B cell (primary cell): ENCODE results near the gene SPINT4. TPM values are rescaled to one million over a fixed set of nuclear protein-coding genes. Genes with fewer than 3 reads are reported as not detected.
A peak's percentile ranks its signal among the peaks of the same experiment; 100 is the strongest.
"Not testable (repeated sequence)": the region's sequence is repeated elsewhere in the genome, so short reads cannot be mapped to it uniquely, and the experiment has no call there.

ENCODE experiments used
- ATAC-seq: fragments of 200-7000 bp; cut with Tn5 transposase; one replicate; pipeline ENCODE4 v1.10.0; 2021; ENCODE audit warnings: low read depth, mild to moderate bottlenecking, moderate number of reproducible peaks, moderate library complexity
- CTCF ChIA-PET: fragments of 350-600 bp; sonication (Branson Sonifier 250); formaldehyde crosslinking; loops from one replicate; lab custom pipeline; 2021; ENCODE audit warnings: antibody characterized with exemption, inconsistent platforms; lab: Charles Lee
- POLR2A ChIA-PET: fragments of 350-600 bp; sonication (Branson Sonifier 250); formaldehyde crosslinking; loops from one replicate; lab custom pipeline; 2021; ENCODE audit warnings: antibody characterized with exemption; lab: Charles Lee
- DNase-seq: peaks from one replicate; pipeline ENCODE4 v3.0.0; 2013
- H2AFZ ChIP-seq: 2 replicates; pipeline ENCODE4 v1.6.1; 2012; ENCODE audit warnings: mild to moderate bottlenecking, low read depth, low read length; ENCODE audit not compliant: insufficient read depth, poor library complexity, severe bottlenecking
- H3K27ac ChIP-seq, 2 donors: 1 replicate in 1 of 2; 2 replicates in 1 of 2; pipeline ENCODE4 v1.5.1; 2012 to 2013; ENCODE audit warnings: low read length in 2 of 2, mild to moderate bottlenecking in 2 of 2, moderate library complexity in 1 of 2
- H3K27me3 ChIP-seq, 4 experiments: fragments of 200-600 bp in 1 of 4; sonication (generic) in 1 of 4; replicated peaks in 1 of 4; 1 replicate in 2 of 4; 2 replicates in 2 of 4; pipeline versions ENCODE4 v1.6.1 to v1.7.0; 2013 to 2016; ENCODE audit warnings: low read length in 3 of 4, mild to moderate bottlenecking in 2 of 4, mixed read lengths in 1 of 4, moderate library complexity in 1 of 4; ENCODE audit not compliant: insufficient read depth in 4 of 4, control insufficient read depth in 3 of 4; ENCODE audit errors: control extremely low read depth in 1 of 4
- H3K36me3 ChIP-seq, 2 experiments: replicated peaks in 1 of 2; 1 replicate in 1 of 2; 2 replicates in 1 of 2; pipeline versions ENCODE4 v1.6.1 to v1.7.1; 2013; ENCODE audit warnings: low read length in 1 of 2; ENCODE audit not compliant: insufficient read depth in 2 of 2, control insufficient read depth in 1 of 2; ENCODE audit errors: control extremely low read depth in 1 of 2, extremely low read depth in 1 of 2
- H3K4me1 ChIP-seq, 2 donors: fragments of 200-600 bp in 1 of 2; sonication (generic) in 1 of 2; 1 replicate in 1 of 2; 2 replicates in 1 of 2; pipeline versions ENCODE4 v1.5.1 to v1.6.1; 2013 to 2017; ENCODE audit warnings: low read length in 2 of 2; ENCODE audit not compliant: control insufficient read depth in 2 of 2, insufficient read depth in 2 of 2
- H3K4me2 ChIP-seq: replicated peaks from 2 replicates; pipeline ENCODE3; 2012; ENCODE audit warnings: mild to moderate bottlenecking, low read depth, low read length; ENCODE audit not compliant: poor library complexity, severe bottlenecking
- H3K4me3 ChIP-seq, 5 experiments: fragments of 200-600 bp in 1 of 5; sonication (generic) in 1 of 5; 1 replicate in 3 of 5; 2 replicates in 2 of 5; pipeline versions ENCODE4 v1.5.1 to v1.7.0; 2011 to 2016; ENCODE audit warnings: low read length in 4 of 5, mild to moderate bottlenecking in 4 of 5, low read depth in 2 of 5, control low read depth in 1 of 5, moderate library complexity in 1 of 5; ENCODE audit not compliant: insufficient read depth in 1 of 5; ENCODE audit errors: control extremely low read depth in 1 of 5, extremely low read depth in 1 of 5
- H3K79me2 ChIP-seq: fragments of 200-600 bp; sonication (generic); one replicate; pipeline ENCODE4 v1.6.0; 2016; ENCODE audit warnings: low read length; ENCODE audit not compliant: control insufficient read depth, insufficient read depth
- H3K9ac ChIP-seq: fragments of 200-600 bp; sonication (generic); 2 replicates; pipeline ENCODE4 v1.6.1; 2017; ENCODE audit warnings: mild to moderate bottlenecking, low read length, moderate library complexity
- H3K9me3 ChIP-seq, 3 donors: one replicate each; pipeline versions ENCODE4 v1.6.1 to v1.7.1; 2013; ENCODE audit warnings: low read length in 2 of 3; ENCODE audit not compliant: control insufficient read depth in 2 of 3, insufficient read depth in 1 of 3; ENCODE audit errors: control extremely low read depth in 1 of 3
- H4K20me1 ChIP-seq: 2 replicates; pipeline ENCODE4 v1.6.0; 2012; ENCODE audit warnings: mild to moderate bottlenecking, low read length; ENCODE audit not compliant: insufficient read depth, control insufficient read depth, poor library complexity, severe bottlenecking
- H3K27ac Mint-ChIP-seq: one replicate; pipeline ENCODE4 v1.8.0; 2021; ENCODE audit warnings: mixed read lengths
- H3K27me3 Mint-ChIP-seq: one replicate; pipeline ENCODE4 v1.8.0; 2021; ENCODE audit warnings: mixed read lengths
- H3K4me1 Mint-ChIP-seq: one replicate; pipeline ENCODE4 v1.8.0; 2021; ENCODE audit warnings: mixed read lengths
- H3K4me3 Mint-ChIP-seq: one replicate; pipeline ENCODE4 v1.8.0; 2021; ENCODE audit warnings: mixed read lengths
- H3K9me3 Mint-ChIP-seq: one replicate; pipeline ENCODE4 v1.8.0; 2022; ENCODE audit warnings: mixed read lengths; ENCODE audit not compliant: insufficient read depth
- EZH2 ChIP-seq: IDR thresholded peaks from 2 replicates; pipeline ENCODE4 v1.6.1; 2012; ENCODE audit warnings: borderline replicate concordance, low read depth, mild to moderate bottlenecking, moderate library complexity, low read length; ENCODE audit not compliant: insufficient read depth, poor library complexity, severe bottlenecking
- intact Hi-C: fragments of 100-400 bp; cut with micrococcal nuclease; formaldehyde crosslinking; loops from one replicate; pipeline ENCODE4 v1.10.0; 2022
- polyA plus RNA-seq: library from polyadenylated mRNA; depleted of rRNA; stranded (reverse); fragments of >200 nt; gene quantifications from 2 replicates; pipeline ENCODE4 v1.2.3, GENCODE V29; 2012
- total RNA-seq, 2 donors: library from RNA; stranded (reverse); fragments of 120-200 nt in 1 of 2; gene quantifications; 1 replicate in 1 of 2; 2 replicates in 1 of 2; pipeline versions ENCODE4 v1.2.3 to v1.2.4, GENCODE V29; 2013 to 2022
- TF ChIP-seq, protein P1 (sequence below): fragments of 200-600 bp; IDR thresholded peaks from one replicate; pipeline ENCODE4 v1.8.0; 2022; ENCODE audit warnings: antibody characterized with exemption, mild to moderate bottlenecking

SPINT4 gene
- total and polyA plus RNA-seq, 2 donors (not counting 1 experiment from before 2014, with no cell fraction given), result not detected

DNA sequence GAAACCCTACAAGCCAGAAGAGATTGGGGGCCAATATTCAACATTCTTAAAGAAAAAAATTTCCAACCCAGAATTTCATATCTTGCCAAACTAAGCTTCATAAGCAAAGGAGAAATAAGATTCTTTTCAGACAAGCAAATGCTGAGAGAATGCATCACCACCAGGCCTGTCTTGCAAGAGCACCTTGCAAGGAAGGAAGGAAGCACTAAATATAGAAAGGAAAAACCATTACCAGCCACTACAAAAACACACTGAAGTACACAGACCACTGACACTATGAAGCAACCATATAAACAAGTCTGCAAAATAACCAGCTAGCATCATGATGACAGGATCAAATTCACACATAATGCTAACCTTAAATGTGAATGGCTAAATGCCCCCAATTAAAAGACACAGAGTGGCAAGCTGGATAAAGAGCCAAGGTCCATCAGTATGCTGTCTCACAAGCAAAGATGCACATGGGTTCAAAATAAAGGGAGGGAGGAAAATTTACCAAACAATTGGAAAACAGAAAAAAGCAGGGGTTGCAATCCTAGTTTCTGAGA, 5.9 kb upstream of the SPINT4 start:
- Histone ChIP-seq H3K4me2 (peak overlapping the region; percentile 33), H3K4me3 (peak overlapping the region in 1 of 5 experiments; percentile 33), H3K27ac (peak overlapping the region in 1 of 2 donors; percentile 61), H2AFZ (peak overlapping the region; percentile 6), H3K9me3 (peaks cover 0 to 12% (median 0%) of the 10 kb centered on the region in 3 donors), H3K4me1 (peaks cover 28 to 31% of the 10 kb centered on the region in 2 donors)
- Mint-ChIP-seq H3K4me1 (peaks cover 34% of the 10 kb centered on the region), H3K27ac (peak overlapping the region; percentile 62), H3K4me3 (peak overlapping the region; percentile 59)
- H4K20me1 ChIP-seq, DNase-seq, H3K9ac ChIP-seq, H3K27me3 ChIP-seq, H3K9me3 Mint-ChIP-seq, POLR2A ChIA-PET, intact Hi-C loops, ATAC-seq, CTCF ChIA-PET, H3K27me3 Mint-ChIP-seq, H3K36me3 ChIP-seq, H3K79me2 ChIP-seq: not testable (repeated sequence)

DNA sequence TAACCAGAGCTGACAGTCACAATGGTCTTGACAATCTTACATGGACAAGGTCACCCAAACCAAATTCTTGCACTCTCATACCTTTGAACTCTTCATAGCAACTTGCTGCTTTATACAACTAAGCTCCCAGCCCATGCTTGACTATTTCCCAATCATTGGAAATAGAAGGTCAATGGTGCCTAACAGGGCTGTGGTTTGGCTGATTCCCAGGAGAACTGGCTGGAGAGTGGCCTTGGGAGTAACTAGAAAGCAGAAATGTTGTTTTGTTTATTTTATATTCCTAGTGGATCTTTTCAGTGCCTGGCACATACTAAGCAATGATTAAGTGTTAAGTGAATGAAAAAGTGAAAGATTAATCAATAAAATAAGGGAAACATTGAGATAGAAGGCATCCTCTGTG, 3.0 kb downstream of the SPINT4 start:
- Histone ChIP-seq H2AFZ (no peak overlapping the region), H3K27ac (no peak overlapping the region), H3K4me2 (no peak overlapping the region), H3K9me3 (no peaks in the 10 kb centered on the region), H3K79me2 (no peaks in the 10 kb centered on the region), H3K27me3 (peaks cover 0 to 5% (median 1%) of the 10 kb centered on the region in 4 experiments), H3K4me3 (no peak overlapping the region), H3K4me1 (no peaks in the 10 kb centered on the region), H3K9ac (no peak overlapping the region), H4K20me1 (no peaks in the 10 kb centered on the region), H3K36me3 (no peaks in the 10 kb centered on the region)
- no peak for DNase-seq
- ChIA-PET CTCF (no interaction called here), POLR2A (no interaction called here)
- Mint-ChIP-seq H3K27ac (no peak overlapping the region), H3K27me3 (peaks cover 22% of the 10 kb centered on the region), H3K9me3 (no peaks in the 10 kb centered on the region), H3K4me1 (no peaks in the 10 kb centered on the region), H3K4me3 (no peak overlapping the region)
- intact Hi-C loops, result no loop called here
- no peak for TF ChIP-seq EZH2
- TF ChIP-seq, protein P1, sequence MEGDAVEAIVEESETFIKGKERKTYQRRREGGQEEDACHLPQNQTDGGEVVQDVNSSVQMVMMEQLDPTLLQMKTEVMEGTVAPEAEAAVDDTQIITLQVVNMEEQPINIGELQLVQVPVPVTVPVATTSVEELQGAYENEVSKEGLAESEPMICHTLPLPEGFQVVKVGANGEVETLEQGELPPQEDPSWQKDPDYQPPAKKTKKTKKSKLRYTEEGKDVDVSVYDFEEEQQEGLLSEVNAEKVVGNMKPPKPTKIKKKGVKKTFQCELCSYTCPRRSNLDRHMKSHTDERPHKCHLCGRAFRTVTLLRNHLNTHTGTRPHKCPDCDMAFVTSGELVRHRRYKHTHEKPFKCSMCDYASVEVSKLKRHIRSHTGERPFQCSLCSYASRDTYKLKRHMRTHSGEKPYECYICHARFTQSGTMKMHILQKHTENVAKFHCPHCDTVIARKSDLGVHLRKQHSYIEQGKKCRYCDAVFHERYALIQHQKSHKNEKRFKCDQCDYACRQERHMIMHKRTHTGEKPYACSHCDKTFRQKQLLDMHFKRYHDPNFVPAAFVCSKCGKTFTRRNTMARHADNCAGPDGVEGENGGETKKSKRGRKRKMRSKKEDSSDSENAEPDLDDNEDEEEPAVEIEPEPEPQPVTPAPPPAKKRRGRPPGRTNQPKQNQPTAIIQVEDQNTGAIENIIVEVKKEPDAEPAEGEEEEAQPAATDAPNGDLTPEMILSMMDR, result no peak
- ATAC-seq, result no peak
